ENCODE data around the gene RBM10.

The RBM10 gene

DNA sequence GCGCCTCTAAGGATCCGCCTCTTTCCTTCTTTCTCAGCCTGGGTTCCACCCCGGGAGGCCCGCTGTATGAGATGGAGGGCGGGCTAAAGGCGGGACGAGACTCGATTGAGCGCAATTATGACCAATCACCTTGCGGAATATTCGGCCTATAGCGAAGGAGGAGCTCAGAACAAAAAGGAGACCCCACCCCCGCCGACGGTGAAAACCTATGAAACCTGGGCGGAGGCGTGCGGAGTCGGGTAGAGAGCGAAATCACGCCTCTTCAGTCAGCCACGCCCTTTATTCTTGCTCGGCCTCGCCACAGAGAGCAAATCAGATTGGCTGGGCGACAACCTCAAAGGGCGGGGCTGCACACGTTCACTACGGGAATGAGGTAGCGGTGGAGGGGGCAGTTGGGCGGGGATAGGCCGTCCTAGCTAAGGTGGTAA lies 72.8 kb downstream of the RBM10 start:
- DNase-seq (ENCODE audit: low read depth in 4 of 4, low spot score in 1 of 4), result peak; percentile 81 to 95 (median 87)

DNA sequence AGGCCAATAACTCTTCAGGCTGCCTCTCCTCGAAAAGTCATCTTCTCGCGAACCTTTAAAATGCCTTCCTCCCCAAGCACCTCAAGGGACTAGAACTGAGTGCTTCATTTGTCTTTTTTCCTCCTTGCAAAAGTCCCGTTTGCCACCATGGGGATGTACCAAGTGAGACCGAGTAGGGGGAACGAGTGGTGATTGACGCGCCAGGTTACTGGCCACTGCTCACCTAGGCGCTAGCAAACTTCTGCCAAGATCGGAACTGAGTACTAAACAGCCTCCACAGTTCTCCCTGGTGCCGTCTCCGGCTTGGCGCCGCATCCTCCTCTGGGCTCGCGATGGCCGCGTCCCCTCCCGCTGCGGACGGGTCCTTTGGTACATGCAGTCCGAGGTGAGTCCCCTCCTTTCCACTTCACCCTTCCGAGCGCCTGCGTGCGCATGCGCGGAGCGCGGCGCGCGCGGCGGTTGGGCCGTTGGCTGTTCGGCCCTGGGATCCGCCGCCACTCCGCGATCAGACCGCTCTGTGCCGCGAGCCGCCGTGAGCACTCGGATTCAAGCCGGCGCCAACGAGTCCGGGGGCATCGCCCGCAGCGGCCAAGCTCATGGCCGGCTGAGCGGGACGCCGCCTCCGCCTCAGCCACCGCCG lies 73.4 kb downstream of the RBM10 start, which contains the start of gene CDK16:
Gene CDK16 (plus strand): TSS at position 402 of the 640 bp plus-strand sequence. CDS start 4,877 bp downstream, outside the sequence.
- peak in 3 of 4 experiments; percentile 47 to 48 (median 48) for DNase-seq (ENCODE audit: low read depth in 4 of 4, low spot score in 1 of 4)

DNA sequence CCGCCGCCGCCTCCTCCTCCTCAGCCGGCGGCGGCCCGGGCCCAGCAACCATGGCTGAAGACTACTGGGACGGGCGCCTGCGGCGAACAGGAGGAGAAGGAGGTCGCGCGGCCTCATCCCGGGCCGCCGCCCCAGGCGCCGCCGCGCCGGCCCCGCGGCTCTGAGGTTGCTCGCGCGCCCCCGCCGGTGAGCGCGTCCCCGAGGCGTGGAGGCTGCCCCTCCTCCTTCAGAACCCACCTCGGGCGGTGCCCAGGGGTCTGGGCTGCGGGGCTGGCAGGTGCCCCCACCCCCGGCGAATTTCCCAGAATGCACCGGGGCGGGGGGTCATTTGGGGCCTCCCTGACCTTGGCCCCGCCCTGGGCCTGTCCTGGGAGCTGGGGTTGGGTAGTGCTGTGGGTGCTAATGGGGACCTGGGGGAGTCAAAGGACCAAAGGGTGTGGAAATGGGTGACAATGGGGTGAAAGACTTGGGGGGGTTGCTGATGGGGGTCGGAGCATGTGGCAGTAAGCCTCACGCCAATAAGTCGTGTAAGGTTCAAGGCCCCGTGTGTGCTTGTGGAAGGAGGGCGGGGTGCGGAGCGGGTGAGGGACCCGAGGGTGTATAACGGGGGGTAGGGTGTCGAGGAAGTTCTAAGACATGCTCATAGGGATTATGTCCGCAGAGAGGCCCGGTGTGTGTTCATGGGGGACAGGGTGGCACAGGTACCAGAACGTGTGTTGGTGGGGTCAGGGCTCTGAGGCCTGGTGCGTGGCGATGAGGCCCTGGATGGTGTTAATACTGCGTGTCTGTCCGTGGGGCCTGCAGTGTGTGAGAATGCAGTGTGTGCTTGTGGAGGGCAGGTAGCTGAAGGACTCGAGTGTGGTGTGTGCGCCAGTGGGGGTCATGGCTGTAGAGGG lies 74.1 kb downstream of the RBM10 start:
- DNase-seq (ENCODE audit: low read depth in 4 of 4, low spot score in 1 of 4), result peak in 2 of 4 experiments; percentile 18 to 26

DNA sequence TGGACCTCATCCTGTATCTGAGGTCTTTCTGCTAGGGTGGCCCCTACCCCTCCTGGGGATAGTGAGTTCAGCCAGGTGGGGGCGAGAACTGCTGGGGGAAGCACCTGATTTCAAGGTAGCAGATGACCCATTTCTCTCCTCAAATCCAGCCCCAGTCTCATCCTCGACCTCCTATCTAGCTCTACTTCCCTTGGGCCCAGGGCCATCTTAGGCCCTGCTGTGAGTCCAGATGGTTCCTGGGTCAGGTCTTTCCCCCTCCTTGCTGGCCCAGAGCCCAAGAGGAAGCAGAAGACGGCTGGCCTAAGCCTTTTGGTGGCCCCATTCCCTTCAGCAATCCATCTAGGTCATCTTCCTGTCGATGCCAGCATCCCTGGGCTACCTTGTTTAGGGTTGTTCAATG lies 76.7 kb downstream of the RBM10 start:
- no peak for DNase-seq (ENCODE audit: low read depth in 4 of 4, low spot score in 1 of 4)

DNA sequence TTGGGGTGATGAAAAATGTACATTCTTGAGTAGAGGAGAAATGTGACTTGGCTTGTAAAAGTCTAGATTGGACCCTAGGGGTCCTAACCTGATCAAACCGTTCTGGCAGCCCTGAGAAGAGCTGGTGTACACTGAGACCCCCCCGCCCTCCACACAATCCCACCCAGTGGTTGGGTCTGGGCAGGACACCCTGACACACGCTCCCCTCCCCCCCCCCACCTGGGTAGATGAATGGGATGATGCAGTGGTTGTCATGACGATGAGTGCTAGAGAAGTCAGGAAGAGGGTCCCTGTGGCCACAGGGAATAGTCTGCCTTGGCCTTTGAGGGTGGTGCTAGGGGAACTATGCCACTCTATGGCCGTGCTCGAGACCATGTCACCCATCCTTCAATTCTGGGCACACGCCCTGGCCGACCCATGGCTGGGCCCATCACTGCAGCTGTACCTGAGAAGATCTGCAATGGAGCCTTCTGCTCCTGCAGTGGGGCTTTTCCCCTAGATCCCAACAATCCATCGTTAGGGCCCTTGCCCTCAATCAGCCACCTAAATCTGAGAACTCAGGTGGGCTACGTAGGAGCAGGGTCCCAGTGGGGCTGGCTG lies 77.8 kb downstream of the RBM10 start:
- DNase-seq (ENCODE audit: low read depth in 4 of 4, low spot score in 1 of 4), result no peak

DNA sequence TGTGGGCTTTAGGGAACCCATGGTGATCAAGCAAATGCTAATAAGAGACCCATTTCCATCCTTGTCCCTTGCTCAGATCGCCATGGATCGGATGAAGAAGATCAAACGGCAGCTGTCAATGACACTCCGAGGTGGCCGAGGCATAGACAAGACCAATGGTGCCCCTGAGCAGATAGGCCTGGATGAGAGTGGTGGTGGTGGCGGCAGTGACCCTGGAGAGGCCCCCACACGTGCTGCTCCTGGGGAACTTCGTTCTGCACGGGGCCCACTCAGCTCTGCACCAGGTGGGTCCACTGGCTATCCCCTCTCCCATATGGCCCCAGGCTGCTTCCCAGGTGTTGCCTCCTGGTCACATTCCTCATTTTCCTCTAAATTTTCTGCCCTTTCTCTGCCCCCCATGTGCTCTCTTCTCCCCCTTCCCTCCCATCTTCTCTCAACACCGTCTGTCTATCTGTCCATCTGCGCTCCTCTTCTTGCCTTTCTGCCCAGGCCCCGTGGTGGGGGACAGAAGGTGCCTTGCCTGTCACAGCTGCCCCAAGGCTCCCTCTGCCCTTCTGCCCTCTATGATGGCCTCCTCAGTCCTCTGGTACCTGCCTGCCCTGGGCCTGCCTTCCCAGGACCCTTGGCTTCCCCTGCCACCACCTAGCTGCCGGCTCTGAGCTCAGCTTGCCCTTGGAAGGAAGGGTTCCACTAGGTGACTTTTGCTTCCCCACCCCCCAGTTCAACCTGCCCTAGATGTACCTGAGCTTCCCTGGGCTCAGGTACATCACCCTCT lies 78.6 kb downstream of the RBM10 start:
- DNase-seq (ENCODE audit: low read depth in 4 of 4, low spot score in 1 of 4), result no peak

DNA sequence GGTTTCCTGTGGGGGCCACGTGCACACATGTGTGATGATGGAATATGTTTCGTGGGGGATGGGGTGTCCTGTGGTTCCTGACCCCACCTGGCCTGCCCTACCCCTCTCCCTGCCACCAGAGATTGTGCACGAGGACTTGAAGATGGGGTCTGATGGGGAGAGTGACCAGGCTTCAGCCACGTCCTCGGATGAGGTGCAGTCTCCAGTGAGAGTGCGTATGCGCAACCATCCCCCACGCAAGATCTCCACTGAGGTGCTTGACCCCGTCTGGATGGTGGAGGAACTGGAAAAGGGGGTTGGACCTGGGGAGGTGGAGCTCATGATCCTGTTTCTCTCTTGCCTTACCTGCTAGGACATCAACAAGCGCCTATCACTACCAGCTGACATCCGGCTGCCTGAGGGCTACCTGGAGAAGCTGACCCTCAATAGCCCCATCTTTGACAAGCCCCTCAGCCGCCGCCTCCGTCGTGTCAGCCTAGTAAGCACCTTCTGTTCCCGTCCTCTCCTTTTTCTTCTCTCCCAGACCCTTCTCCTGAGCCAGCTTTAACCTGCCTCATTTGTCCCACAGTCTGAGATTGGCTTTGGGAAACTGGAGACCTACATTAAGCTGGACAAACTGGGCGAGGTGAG lies 79.4 kb downstream of the RBM10 start:
- no peak for DNase-seq (ENCODE audit: low read depth in 4 of 4, low spot score in 1 of 4)

DNA sequence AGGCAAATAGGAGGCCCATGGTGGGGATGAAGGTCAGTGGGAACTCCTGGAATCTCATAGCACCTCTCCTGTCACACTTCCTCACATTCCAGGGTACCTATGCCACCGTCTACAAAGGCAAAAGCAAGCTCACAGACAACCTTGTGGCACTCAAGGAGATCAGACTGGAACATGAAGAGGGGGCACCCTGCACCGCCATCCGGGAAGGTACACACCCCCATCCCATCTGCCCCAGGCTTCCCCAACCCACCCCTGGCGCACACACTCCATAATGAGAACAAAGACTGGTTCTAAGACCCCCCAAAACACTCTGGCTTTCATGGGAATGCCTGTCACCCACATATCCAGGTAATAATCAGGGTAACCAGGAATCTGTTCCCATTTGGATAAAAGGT lies 79.9 kb downstream of the RBM10 start:
- DNase-seq (ENCODE audit: low read depth in 4 of 4, low spot score in 1 of 4), result no peak

DNA sequence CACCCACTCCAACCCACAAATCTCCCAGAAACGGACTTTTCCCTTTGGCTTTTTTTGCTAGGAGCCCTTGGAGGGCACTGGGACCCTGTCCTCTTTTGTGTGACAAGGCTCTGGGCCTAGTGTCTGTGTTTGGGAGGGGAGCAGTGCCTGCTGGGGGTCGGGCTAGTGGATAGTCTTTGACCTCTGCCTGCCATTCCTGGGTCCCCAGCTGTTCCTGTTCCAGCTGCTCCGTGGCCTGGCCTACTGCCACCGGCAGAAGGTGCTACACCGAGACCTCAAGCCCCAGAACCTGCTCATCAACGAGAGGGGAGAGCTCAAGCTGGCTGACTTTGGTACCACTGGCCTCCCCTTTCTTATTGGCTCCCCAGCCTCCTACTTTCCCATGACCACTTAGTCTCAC lies 81.0 kb downstream of the RBM10 start:
- DNase-seq (ENCODE audit: low read depth in 4 of 4, low spot score in 1 of 4), result no peak

DNA sequence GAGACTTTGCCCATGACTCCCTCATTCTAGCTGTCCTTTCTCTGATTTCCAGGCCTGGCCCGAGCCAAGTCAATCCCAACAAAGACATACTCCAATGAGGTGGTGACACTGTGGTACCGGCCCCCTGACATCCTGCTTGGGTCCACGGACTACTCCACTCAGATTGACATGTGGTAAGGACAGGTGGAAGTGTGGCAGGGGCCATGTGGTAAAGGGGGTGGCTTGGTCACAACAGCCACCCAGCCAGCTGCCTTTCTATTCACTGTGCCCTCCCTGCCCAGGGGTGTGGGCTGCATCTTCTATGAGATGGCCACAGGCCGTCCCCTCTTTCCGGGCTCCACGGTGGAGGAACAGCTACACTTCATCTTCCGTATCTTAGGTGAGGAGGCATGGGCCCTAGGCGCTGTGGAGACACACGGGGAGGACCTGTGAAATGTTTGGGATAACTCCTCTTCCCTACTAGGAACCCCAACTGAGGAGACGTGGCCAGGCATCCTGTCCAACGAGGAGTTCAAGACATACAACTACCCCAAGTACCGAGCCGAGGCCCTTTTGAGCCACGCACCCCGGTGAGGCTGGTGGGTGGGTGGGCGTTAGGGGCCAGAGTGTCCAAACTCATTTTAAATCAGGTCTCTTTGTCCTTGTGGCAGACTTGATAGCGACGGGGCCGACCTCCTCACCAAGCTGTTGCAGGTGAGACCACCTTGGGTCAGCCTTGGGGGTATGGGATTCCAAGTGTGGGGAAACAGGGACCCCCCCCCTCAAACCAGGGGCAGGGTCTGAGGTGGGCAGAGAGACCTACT lies 81.7 kb downstream of the RBM10 start:
- DNase-seq (ENCODE audit: low read depth in 4 of 4, low spot score in 1 of 4), result no peak

DNA sequence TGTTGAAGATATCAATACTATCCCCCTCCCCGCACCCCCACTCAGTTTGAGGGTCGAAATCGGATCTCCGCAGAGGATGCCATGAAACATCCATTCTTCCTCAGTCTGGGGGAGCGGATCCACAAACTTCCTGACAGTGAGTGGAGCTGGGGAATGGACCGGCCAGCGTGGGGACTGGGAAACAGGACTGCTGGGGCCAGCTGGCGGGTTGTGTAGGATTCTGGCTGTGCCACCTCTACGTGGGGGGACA lies 82.2 kb downstream of the RBM10 start:
- no peak for DNase-seq (ENCODE audit: low read depth in 4 of 4, low spot score in 1 of 4)

DNA sequence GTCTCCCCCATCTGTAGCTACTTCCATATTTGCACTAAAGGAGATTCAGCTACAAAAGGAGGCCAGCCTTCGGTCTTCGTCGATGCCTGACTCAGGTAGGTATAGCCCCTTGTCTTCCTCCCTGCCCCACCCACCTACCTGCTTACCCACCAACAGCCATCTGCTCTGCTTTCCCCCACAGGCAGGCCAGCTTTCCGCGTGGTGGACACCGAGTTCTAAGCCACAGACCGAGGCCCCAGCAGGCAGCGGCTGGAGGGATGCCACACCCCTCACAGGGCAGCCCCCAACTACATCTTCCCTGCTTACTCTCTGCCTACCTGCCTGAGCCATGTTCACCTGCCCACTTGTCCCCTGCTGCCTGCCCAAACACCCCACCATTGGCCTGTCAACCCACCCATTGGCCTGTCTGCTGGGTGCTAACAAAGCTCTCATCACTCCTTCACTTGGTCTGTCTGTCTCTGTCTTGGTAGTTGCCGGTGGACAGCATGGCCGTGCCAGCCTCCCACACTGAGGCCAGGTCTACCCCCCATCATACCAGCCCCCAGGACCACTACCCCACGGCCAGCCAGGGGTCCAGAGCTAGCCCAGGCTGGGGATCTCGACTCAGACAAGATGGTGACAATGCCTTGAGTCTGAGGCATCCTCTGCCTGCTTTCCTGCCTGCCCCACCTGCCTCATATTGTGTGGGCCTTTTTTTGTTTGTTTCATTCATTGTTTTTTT lies 83.7 kb downstream of the RBM10 start:
- no peak for DNase-seq (ENCODE audit: low read depth in 4 of 4, low spot score in 1 of 4)

DNA sequence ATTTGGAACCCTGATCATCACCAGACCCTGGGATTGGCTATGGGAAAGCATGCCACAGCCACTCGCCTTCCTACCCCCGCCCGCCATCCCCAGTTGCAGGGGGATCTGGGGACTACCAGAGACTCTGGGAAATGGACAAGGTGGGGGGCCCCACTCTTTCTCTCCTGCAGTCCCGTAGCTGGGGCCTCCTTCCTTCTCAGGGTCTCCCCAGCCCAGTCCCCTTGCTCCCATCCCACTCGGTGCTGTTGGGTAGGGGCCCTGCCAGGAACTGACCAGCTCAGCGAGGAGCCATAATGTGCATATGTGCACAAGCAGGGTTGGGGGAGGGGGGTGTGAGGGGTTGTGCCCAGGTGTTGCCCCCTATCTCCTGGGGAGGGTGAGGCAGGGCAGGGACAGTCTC lies 84.4 kb downstream of the RBM10 start:
- DNase-seq (ENCODE audit: low read depth in 4 of 4, low spot score in 1 of 4), result no peak

DNA sequence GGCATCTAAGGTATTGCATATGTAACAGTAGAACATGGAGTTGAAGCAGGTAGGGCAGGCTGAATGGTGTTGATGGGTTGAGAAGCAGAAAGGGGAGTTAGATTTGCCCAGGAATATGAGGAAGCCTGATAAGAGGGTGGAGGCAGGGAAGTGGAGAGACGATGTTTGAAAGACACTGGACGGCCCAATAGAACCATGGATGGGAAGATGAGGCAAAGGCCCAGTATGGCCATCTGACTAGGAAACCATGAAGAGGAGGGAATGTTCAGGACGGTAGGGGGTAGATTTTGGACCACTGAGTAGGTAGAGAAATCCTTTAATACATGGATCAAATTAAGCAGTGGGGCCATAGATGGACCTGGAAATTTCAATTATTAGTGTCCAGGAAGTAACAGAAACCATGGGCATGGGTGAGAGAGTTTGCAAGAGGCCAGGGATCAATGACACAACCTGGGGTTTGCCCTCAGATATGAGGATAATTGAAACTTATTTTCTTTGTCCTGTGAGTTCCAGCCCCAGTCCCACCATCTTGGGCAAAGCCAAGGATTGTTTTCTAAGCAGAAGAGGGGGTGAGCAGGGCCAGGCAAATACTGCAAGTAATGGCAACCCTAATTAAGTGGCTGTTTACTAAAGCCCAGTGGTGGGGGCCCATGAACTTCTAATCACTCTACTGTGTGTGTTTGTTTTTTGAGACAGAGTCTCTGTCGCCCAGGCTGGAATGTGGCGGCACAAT lies 85.3 kb downstream of the RBM10 start:
- no peak for DNase-seq (ENCODE audit: low read depth in 4 of 4, low spot score in 1 of 4)

DNA sequence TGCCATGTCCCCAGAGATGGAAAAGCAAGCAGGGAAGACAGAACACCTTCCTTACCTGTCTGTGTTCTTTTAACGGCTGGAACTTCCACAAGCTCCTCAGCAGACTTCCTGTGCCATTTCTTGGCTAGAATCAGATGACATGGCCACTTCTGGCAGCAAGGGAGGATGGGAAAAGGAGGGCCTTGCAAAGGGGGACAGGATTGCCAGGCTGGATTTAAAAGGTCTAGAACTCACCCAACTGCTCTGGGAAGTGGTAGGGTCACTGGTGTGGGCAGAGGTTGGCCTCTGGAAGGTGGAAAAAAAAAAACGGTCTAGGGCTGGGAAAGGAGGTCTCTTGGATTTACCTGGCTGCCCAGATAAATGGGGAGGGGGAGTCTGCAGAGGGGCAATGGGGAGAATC lies 86.1 kb downstream of the RBM10 start:
- DNase-seq (ENCODE audit: low read depth in 4 of 4, low spot score in 1 of 4), result no peak

DNA sequence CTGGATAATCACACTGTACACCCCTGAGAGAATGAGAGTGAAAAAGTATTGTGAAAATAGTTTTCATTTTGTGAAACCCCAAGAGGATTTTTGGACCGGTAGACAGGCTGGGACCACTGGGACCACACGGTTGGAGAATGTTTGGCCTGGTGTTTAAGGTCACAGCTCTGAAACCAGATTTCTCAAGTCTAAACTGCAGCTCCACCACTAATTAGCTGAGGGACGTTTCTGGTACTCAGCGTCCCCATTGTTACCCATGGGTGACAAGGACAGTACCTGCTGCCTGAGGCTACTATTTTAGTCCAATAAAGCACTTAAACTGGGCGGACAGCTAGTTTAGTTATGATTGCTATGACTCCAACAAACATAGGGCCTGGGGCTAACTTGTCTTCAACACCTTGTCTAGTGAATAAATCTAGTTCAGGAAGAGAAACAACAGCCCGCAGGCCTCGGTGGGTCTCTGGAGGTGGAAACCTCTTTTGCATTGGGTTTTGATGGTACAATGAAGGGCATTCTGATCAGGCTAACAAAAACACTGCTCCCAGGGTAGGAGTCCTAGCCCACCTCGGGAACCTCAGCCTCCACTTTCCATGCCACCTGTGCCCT lies 87.3 kb downstream of the RBM10 start:
- DNase-seq (ENCODE audit: low read depth in 4 of 4, low spot score in 1 of 4), result no peak

DNA sequence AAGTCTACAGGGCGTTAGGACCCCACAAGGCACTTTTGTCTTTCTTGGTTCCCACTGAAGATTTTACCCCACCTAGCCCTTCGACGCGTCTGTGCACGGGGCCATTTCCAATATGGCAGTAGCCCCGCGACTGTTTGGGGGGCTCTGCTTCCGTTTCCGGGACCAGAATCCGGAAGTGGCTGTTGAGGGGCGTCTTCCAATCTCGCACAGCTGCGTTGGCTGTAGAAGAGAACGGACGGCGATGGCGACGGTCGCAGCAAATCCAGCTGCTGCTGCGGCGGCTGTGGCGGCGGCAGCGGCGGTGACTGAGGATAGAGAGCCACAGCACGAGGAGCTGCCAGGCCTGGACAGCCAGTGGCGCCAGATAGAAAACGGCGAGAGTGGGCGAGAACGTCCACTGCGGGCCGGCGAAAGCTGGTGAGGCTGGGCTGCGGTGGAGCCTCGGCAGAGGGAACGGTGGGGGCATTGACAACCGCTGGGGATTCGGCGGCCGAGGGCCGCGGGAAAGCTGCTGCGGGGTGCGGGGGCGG lies 87.8 kb downstream of the RBM10 start, which contains the start of gene USP11:
Gene USP11 (plus strand): TSS at position 207 of the 530 bp plus-strand sequence. CDS start 35 bp downstream, at position 242.
- DNase-seq (ENCODE audit: low read depth in 4 of 4, low spot score in 1 of 4), result no peak

Data from stimulated activated CD4-positive, alpha-beta T cell treated with anti-CD3 and anti-CD28 coated beads, Interleukin-1b, Interleukin-23, amount 100 ng/mL, for 24 hours (primary cell).